Measurements from ENCODE around the gene CHN1. TPM values are rescaled to one million over a fixed set of nuclear protein-coding genes. Genes with fewer than 3 reads are reported as not detected.

CHN1 gene
- total RNA-seq, 6 donors from 2014 or later: 7.2 to 27.1 (median 11.0) TPM

GRCh38 chr2:174753038-174753633, 252.0 kb downstream of the CHN1 start:
- ATAC-seq (ENCODE audit: low FRiP score in 2 of 2) (no peak), DNase-seq (no peak)
- Histone ChIP-seq H3K27ac (peak overlapping the region in 1 of 4 donors; percentile 15), H3K27me3 (no peaks in the 10 kb centered on the region), H3K4me3 (no peak overlapping the region), H3K36me3 (no peaks in the 10 kb centered on the region), H3K9me3 (no peaks in the 10 kb centered on the region), H3K4me1 (no peaks in the 10 kb centered on the region)
- 89 to 90% methylated on average over 13 of the region's 13 CpGs for WGBS, 2 donors
- TF ChIP-seq POLR2AphosphoS5 (IDR thresholded peaks at IDR 0.05) (no peak), POLR2A (IDR thresholded peaks at IDR 0.05) (no peak), CTCF (IDR thresholded peaks at IDR 0.05) (no peak), EP300 (IDR thresholded peaks at IDR 0.05) (no peak)

GRCh38 chr2:174752403-174753037, 252.7 kb downstream of the CHN1 start:
- Histone ChIP-seq H3K9me3 (no peaks in the 10 kb centered on the region), H3K27me3 (no peaks in the 10 kb centered on the region), H3K27ac (no peak overlapping the region), H3K4me3 (no peak overlapping the region), H3K4me1 (no peaks in the 10 kb centered on the region), H3K36me3 (no peaks in the 10 kb centered on the region)
- 93 to 94% methylated on average over 4 of the region's 4 CpGs for WGBS, 2 donors
- DNase-seq (no peak), ATAC-seq (ENCODE audit: low FRiP score in 2 of 2) (no peak)
- TF ChIP-seq POLR2AphosphoS5 (IDR thresholded peaks at IDR 0.05) (no peak), CTCF (IDR thresholded peaks at IDR 0.05) (no peak), POLR2A (IDR thresholded peaks at IDR 0.05) (no peak), EP300 (IDR thresholded peaks at IDR 0.05) (no peak)

DNA sequence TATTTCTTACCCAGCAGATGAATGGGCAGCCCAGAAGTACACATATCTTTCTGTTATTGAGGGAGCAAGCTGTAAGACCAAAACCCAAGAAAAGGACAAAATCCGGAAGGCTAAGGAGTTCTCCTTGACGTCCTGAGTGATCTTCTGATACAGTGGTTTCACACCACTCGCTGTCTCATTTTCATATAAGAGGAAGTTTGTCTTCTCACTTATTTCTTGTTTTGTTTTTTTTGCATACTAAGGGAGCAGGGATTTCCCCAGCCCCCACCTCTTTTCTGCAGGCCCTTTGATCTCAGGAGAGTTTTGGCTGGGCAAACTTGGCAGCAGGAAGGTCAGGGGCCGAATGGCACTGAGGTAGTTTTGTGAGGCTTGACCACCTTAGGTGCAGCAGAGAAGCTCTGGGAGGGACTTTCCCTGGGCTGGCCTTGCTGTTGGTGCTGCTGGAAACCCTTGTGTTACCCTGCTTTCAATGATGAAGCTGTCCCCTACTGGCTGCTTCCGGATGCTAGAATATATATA, 254.2 kb downstream of the CHN1 start:
- Histone ChIP-seq H3K27ac (no peak overlapping the region), H3K4me1 (no peaks in the 10 kb centered on the region), H3K36me3 (no peaks in the 10 kb centered on the region), H3K9me3 (no peaks in the 10 kb centered on the region), H3K4me3 (no peak overlapping the region), H3K27me3 (no peaks in the 10 kb centered on the region)
- no peak for DNase-seq
- TF ChIP-seq EP300 (IDR thresholded peaks at IDR 0.05) (no peak), POLR2A (IDR thresholded peaks at IDR 0.05) (no peak), CTCF (IDR thresholded peaks at IDR 0.05) (no peak), POLR2AphosphoS5 (IDR thresholded peaks at IDR 0.05) (no peak)
- ATAC-seq (ENCODE audit: low FRiP score in 2 of 2): no peak
- WGBS, 2 donors: 71 to 74% methylated on average over 5 of the region's 5 CpGs

- no peak for DNase-seq
- Histone ChIP-seq H3K27ac (no peak overlapping the region), H3K9me3 (no peaks in the 10 kb centered on the region), H3K4me1 (no peaks in the 10 kb centered on the region), H3K4me3 (no peak overlapping the region), H3K36me3 (no peaks in the 10 kb centered on the region), H3K27me3 (no peaks in the 10 kb centered on the region)
- WGBS, 2 donors: 86 to 87% methylated on average over 8 of the region's 8 CpGs
- peak in 1 of 2 donors; percentile 25 for ATAC-seq (ENCODE audit: low FRiP score in 2 of 2)
- no peak for TF ChIP-seq POLR2A (IDR thresholded peaks at IDR 0.05)
- no peak for TF ChIP-seq CTCF (IDR thresholded peaks at IDR 0.05)
- no peak for TF ChIP-seq POLR2AphosphoS5 (IDR thresholded peaks at IDR 0.05)
- no peak for TF ChIP-seq EP300 (IDR thresholded peaks at IDR 0.05)
These were observed 255.4 kb downstream of the CHN1 start for GRCh38 chr2:174749793-174750192.

Data from upper lobe of left lung (tissue), 6 donors.